MM.1S (cell line): Measurements from ENCODE around the gene ZNF763.
"Not testable (repeated sequence)": the region's sequence is repeated elsewhere in the genome, so short reads cannot be mapped to it uniquely, and the experiment has no call there.

ENCODE experiments used
- DNase-seq: peaks from one replicate; pipeline ENCODE4 v3.0.0-alpha.2; 2015
- H2AFZ ChIP-seq: fragments of 300-600 bp; sonication (generic); 2 replicates; pipeline ENCODE4 v1.6.0; 2016; ENCODE audit warnings: antibody characterized with exemption, low read length
- H3F3A ChIP-seq: fragments of 300-600 bp; sonication (generic); 2 replicates; pipeline ENCODE4 v1.6.1; 2016; ENCODE audit warnings: mild to moderate bottlenecking, antibody characterized with exemption, low read length, moderate library complexity, mixed read lengths; ENCODE audit not compliant: insufficient read depth
- H3K27ac ChIP-seq: fragments of 300-600 bp; sonication (generic); 2 replicates; pipeline ENCODE4 v1.5.1; 2016; ENCODE audit warnings: mild to moderate bottlenecking, low read length
- H3K27me3 ChIP-seq: fragments of 300-600 bp; sonication (generic); replicated peaks from 2 replicates; pipeline ENCODE4 v1.6.0; 2016; ENCODE audit warnings: low read length; ENCODE audit not compliant: insufficient read depth
- H3K36me3 ChIP-seq: fragments of 300-600 bp; sonication (generic); replicated peaks from 2 replicates; pipeline ENCODE4 v1.6.1; 2016; ENCODE audit warnings: mild to moderate bottlenecking, low read length, mixed read lengths; ENCODE audit not compliant: insufficient read depth
- H3K4me1 ChIP-seq: fragments of 300-600 bp; sonication (generic); 2 replicates; pipeline ENCODE4 v1.6.1; 2016; ENCODE audit warnings: low read length, mixed read lengths
- H3K4me2 ChIP-seq: fragments of 300-600 bp; sonication (generic); 2 replicates; pipeline ENCODE4 v1.6.0; 2016; ENCODE audit warnings: low read depth, low read length
- H3K4me3 ChIP-seq: fragments of 300-600 bp; sonication (generic); 2 replicates; pipeline ENCODE4 v1.5.1; 2016; ENCODE audit warnings: low read length, mixed read lengths
- H3K79me2 ChIP-seq: fragments of 300-600 bp; sonication (generic); 2 replicates; pipeline ENCODE4 v1.6.1; 2016; ENCODE audit warnings: mixed run types, low read length, mixed read lengths
- H3K9ac ChIP-seq: fragments of 300-600 bp; sonication (generic); 2 replicates; pipeline ENCODE4 v1.6.1; 2016; ENCODE audit warnings: low read length, mixed read lengths
- H3K9me2 ChIP-seq: fragments of 300-600 bp; sonication (generic); replicated peaks from 2 replicates; pipeline ENCODE4 v1.6.1; 2016; ENCODE audit warnings: mild to moderate bottlenecking, low read length, mixed read lengths; ENCODE audit not compliant: insufficient read depth
- H3K9me3 ChIP-seq: fragments of 300-600 bp; sonication (generic); replicated peaks from 2 replicates; pipeline ENCODE4 v1.6.1; 2016; ENCODE audit warnings: mild to moderate bottlenecking, low read length, mixed read lengths; ENCODE audit not compliant: insufficient read depth
- H4K20me1 ChIP-seq: fragments of 300-600 bp; sonication (generic); 2 replicates; pipeline ENCODE4 v1.6.1; 2016; ENCODE audit warnings: mild to moderate bottlenecking, low read length, moderate library complexity, mixed read lengths; ENCODE audit not compliant: insufficient read depth
- EZH2 ChIP-seq: fragments of 300-600 bp; sonication (generic); optimal IDR thresholded peaks from 2 replicates; pipeline ENCODE3; 2017; ENCODE audit warnings: low read depth, mild to moderate bottlenecking, antibody characterized with exemption, low read length, mixed read lengths
- EZH2phosphoT487 ChIP-seq: fragments of 300-600 bp; sonication (generic); IDR thresholded peaks from 2 replicates; pipeline ENCODE4 v1.6.1; 2018; ENCODE audit warnings: antibody characterized with exemption, low read length
- TF ChIP-seq, protein P1 (sequence below): fragments of 300-600 bp; sonication (generic); IDR thresholded peaks from 2 replicates; pipeline ENCODE4 v1.5.1; 2016; ENCODE audit warnings: antibody characterized with exemption, low read length, mixed read lengths

Gene ZNF763

DNA sequence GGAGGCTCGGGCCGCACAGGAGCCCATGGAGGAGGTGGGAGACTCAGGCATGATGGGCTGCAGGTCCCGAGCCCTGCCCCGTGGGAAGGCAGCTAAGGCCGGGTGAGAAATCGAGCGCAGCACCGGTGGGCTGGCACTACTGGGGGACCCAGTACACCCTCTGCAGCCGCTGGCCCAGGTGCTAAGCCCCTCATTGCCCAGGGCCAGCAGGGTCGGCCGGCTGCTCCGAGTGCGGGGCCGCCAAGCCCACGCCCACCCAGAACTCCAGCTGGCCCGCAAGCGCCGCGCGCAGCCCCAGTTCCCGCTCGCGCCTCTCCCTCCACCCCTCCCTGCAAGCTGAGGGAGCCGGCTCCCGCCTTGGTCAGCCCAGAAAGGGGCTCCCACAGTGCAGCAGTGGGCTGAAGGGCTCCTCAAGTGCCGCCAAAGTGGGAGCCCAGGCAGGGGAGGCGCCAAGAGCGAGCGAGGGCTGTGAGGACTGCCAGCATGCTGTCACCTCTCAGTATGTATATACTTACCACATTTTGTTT is 23.4 kb upstream of the ZNF763 start:
- H3K9me3 ChIP-seq, H3K4me1 ChIP-seq, H2AFZ ChIP-seq, H3F3A ChIP-seq, H3K4me3 ChIP-seq, H3K4me2 ChIP-seq, DNase-seq, H3K9me2 ChIP-seq, H3K27me3 ChIP-seq, H4K20me1 ChIP-seq, H3K9ac ChIP-seq, H3K27ac ChIP-seq: not testable (repeated sequence)
- Histone ChIP-seq H3K79me2 (peaks cover 52% of the 10 kb centered on the region), H3K36me3 (peaks cover 15% of the 10 kb centered on the region)

DNA sequence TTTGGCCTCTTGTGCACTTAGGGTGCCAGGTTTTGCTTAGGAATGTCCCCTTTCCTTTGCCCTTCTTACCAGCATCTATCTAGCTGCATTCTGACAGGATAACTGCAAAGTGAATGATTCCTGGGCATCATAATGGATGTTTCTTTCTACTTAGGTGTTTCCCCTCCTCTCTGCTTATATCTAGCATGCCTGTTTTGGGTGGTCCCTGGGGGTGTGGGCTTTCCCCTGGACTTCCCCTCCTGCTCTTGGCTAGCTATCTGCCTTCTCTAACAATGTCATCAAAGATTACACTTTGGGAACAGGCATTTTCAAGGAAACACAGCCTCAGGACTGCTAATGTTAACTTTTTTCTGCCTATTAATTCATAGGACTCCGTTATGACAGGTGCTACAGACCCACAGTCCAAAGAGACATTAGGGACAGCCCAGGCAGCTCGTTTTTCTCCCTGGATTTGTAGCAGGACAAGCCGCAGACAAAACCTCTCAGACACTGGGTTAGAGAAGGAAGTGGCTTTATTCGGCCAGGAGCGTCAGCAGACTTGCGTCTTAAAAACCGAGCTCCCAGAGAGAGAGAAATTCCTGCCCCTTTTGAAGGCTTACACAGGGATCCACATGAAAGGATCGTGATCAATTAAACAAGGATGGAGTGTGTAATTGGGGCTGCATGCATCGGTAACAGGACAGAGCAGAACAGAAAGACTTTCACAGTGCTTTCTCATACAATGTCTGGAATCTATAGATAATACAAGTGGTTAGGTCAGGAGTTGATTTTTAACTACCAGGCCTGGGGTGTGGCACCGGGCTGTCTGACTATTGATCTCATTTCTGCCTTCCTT is 22.6 kb upstream of the ZNF763 start:
- Histone ChIP-seq H3K4me1 (no peaks in the 10 kb centered on the region), H4K20me1 (no peaks in the 10 kb centered on the region), H3K9me3 (0 out of 2 replicates have a peak, but pooled peaks cover 3% of the 10 kb centered on the region), H3K9ac (no peak overlapping the region), H3F3A (no peaks in the 10 kb centered on the region), H3K4me3 (no peak overlapping the region), H3K27ac (no peak overlapping the region), H3K36me3 (peaks cover 19% of the 10 kb centered on the region), H3K4me2 (no peak overlapping the region), H3K79me2 (peaks cover 48% of the 10 kb centered on the region), H2AFZ (no peak overlapping the region), H3K27me3 (no peaks in the 10 kb centered on the region), H3K9me2 (no peaks in the 10 kb centered on the region)
- DNase-seq = no peak
- TF ChIP-seq, protein P1, sequence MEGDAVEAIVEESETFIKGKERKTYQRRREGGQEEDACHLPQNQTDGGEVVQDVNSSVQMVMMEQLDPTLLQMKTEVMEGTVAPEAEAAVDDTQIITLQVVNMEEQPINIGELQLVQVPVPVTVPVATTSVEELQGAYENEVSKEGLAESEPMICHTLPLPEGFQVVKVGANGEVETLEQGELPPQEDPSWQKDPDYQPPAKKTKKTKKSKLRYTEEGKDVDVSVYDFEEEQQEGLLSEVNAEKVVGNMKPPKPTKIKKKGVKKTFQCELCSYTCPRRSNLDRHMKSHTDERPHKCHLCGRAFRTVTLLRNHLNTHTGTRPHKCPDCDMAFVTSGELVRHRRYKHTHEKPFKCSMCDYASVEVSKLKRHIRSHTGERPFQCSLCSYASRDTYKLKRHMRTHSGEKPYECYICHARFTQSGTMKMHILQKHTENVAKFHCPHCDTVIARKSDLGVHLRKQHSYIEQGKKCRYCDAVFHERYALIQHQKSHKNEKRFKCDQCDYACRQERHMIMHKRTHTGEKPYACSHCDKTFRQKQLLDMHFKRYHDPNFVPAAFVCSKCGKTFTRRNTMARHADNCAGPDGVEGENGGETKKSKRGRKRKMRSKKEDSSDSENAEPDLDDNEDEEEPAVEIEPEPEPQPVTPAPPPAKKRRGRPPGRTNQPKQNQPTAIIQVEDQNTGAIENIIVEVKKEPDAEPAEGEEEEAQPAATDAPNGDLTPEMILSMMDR = no peak
- TF ChIP-seq EZH2 = no peak
- no peak for TF ChIP-seq EZH2phosphoT487

DNA sequence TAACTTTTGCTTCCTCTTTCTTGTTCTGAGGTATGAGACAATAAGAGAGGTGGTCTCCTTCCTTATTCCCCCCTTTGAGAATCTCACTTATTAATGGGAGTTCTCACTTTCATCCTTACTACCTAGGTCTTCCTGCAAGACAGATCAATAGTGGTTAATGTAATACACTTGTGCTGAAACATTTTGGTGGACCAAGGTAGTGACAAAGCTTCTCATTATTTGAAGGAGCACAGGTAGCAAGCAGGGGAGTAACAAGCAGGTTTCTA is 22.1 kb upstream of the ZNF763 start:
- Histone ChIP-seq H3K79me2 (peaks cover 45% of the 10 kb centered on the region), H3K36me3 (peaks cover 21% of the 10 kb centered on the region), H3F3A (no peaks in the 10 kb centered on the region), H3K9me2 (no peaks in the 10 kb centered on the region), H3K27me3 (no peaks in the 10 kb centered on the region), H2AFZ (no peak overlapping the region), H3K9me3 (0 out of 2 replicates have a peak, but pooled peaks cover 3% of the 10 kb centered on the region), H3K4me2 (no peak overlapping the region), H3K9ac (no peak overlapping the region), H3K4me1 (no peaks in the 10 kb centered on the region), H4K20me1 (no peaks in the 10 kb centered on the region), H3K27ac (no peak overlapping the region), H3K4me3 (no peak overlapping the region)
- no peak for DNase-seq
- TF ChIP-seq, protein P1 = no peak
- TF ChIP-seq EZH2 (no peak), EZH2phosphoT487 (no peak)

DNA sequence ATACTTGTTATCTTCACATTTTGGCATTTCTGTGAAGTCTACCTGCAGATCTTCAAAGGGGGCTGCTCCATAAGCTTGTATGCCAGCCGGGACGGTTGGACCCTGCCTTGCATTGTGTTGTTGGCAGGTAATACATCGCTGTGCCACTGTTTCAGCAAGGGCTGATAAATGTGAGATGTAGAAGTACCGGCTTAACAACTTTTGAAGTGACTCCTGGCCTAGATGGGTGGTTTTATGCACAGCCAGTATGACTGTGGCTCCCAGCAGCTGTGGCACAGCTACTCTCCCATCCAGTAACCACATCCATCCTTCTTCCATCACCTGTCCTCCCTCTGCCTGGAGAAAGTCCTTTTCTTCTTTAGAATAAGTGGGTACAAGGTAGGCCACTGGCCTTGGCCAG is 20.2 kb upstream of the ZNF763 start:
- no peak overlapping the region for H3K27ac ChIP-seq
- no peak overlapping the region for H3K9ac ChIP-seq
- no peak for DNase-seq
- no peaks in the 10 kb centered on the region for H3K9me2 ChIP-seq
- H3K27me3 ChIP-seq = no peaks in the 10 kb centered on the region
- 0 out of 2 replicates have a peak, but pooled peaks cover 6% of the 10 kb centered on the region for H3K9me3 ChIP-seq
- 0 out of 2 replicates have a peak, but pooled peaks cover 4% of the 10 kb centered on the region for H3F3A ChIP-seq
- peaks cover 38% of the 10 kb centered on the region for H3K36me3 ChIP-seq
- H3K4me2 ChIP-seq = no peak overlapping the region
- peaks cover 39% of the 10 kb centered on the region for H3K79me2 ChIP-seq
- no peaks in the 10 kb centered on the region for H4K20me1 ChIP-seq
- H3K4me3 ChIP-seq = no peak overlapping the region
- no peak overlapping the region for H2AFZ ChIP-seq
- TF ChIP-seq EZH2phosphoT487 (no peak), EZH2 (no peak)
- TF ChIP-seq, protein P1 = no peak
- no peaks in the 10 kb centered on the region for H3K4me1 ChIP-seq
